GM12865 (cell line): ENCODE results near the gene NCOA7.

ENCODE experiments used
- DNase-seq: peaks from one replicate; pipeline ENCODE4 v3.0.0; 2010; ENCODE audit warnings: low read depth
- H3K4me3 ChIP-seq: 2 replicates; pipeline ENCODE4 v1.5.1; 2011; ENCODE audit warnings: mild to moderate bottlenecking, low read depth, low read length, control low read depth
- CTCF ChIP-seq: IDR thresholded peaks from 2 replicates; pipeline ENCODE4 v1.5.1; 2011; ENCODE audit warnings: low read length, control low read depth, low read depth, inconsistent platforms; ENCODE audit not compliant: insufficient read depth; ENCODE audit errors: missing control alignments

The NCOA7 gene

DNA sequence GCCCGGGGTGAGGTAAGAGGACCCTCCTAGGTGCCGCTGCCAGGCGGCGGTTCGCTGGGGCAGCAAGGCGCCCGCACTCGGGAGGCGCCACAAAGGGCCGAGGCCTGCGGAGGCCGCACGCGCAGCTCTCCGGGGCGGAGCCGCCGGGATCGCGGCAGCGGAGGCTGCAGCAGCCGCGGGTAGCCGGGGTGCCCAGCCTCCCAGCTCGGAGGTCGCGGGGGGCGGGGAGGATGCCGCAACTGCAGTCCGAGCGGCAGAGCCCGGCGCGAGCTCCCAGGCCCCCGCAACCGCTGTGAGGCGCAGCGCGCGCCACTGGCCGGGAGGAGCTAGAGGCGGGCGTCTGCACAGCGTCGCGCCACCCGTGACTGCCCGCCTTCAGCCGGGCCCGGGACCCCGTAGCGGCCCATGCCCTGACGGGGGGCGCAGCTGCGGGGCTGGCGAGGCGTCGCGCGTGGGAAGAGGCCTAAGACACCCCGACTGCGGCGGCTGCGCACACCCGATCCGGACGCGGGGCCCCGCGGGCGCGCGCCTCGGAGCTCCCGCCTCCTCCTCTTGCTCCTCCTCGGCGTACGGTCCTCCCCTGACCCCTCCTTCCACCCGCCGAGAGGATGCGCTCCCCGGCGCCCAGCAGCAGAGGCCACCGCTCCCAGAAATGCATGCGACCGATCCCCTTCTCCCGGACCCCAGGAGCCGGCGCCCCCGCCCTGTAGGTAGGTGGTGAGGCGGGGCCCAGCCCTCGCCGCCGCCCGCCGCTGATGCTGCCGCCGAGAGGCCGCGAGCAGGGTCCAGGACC, at the start of gene NCOA7:
TSS of gene NCOA7 (plus strand) at position 603 of the 793 bp plus-strand sequence. CDS start 24,395 bp downstream, outside the sequence.
- peak within 1 kb of the TSS; percentile 72 for H3K4me3 ChIP-seq
- no peak for TF ChIP-seq CTCF
- peak; percentile 86 for DNase-seq

DNA sequence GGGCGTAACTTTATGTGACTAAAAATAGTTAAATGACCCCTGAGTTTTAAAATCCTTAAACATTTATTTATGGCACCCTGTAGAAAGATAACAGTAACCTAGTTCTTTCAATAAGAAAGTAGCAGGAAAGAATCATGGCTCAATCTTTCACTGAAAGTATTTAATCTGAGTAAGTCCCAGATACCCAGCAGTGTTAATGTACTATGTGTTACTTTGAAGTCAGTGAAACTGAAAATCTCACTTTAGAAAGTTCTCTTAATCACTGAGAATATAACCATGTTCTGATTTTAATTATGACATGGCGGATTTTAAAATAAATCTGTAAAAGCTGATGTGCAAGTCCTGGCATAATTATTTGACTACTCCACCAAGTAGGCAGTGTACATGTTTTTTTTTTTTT, 49.4 kb upstream of the NCOA7 start:
- H3K4me3 ChIP-seq, result no peak overlapping the region
- no peak for TF ChIP-seq CTCF
- DNase-seq, result no peak

- no peak overlapping the region for H3K4me3 ChIP-seq
- no peak for TF ChIP-seq CTCF
Observed at GRCh38 chr6:125742024-125742423, 48.7 kb upstream of the NCOA7 start.

DNA sequence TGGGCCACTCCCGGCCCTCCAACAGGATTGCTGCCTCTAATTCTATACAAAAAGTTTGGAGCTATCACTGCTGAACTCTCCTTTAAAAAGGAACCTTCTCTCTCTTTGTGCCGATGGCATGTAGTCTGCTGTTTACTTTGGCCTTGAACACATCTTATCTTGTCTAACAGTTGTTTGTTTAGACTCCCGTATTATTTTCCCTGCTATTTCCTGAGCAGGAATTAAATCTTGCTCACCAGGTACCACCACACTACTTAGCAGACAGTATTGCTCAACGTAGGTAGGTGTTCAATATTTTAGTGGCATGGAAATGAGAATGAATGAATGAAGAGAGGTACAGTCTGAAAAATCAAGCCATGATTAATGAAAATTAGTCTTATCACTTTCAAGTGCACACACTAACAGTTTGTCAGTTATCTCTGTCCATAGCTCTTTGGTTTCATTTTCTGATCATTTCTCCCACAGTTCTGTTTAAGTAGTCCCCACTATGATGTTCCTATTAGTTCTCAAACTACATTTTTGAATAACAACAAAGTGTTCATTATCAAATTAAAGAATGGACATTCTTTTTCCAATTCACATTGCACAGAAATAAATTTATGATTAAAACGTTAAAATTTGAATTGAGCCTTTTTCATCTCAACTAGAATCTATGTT, 48.2 kb upstream of the NCOA7 start:
- TF ChIP-seq CTCF, result no peak
- H3K4me3 ChIP-seq, result no peak overlapping the region
- DNase-seq, result no peak

More at GRCh38 chr6:125742024-125742423, 48.7 kb upstream of the NCOA7 start:
- no peak for DNase-seq

DNA sequence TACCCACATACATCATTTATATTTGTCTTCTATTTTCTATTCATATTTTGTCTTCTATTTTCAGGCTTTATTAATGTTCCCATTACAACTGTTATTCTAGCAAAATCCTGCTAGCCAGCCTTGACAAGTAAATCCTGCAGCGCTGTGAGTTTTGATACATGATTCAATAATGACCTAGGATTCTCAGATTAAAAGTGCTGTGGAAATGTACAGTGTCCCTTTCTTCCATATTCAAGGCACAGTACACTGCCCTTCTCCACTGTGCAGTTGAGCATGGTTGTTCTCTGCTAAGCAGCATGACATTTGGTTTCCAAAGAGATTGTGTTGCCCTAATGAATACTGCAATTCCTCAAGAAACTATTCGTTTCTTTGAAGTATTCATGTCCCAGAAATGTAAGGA, 47.2 kb upstream of the NCOA7 start:
- no peak for TF ChIP-seq CTCF
- no peak overlapping the region for H3K4me3 ChIP-seq
- DNase-seq, result no peak

- no peak overlapping the region for H3K4me3 ChIP-seq
- no peak for TF ChIP-seq CTCF
- DNase-seq, result no peak
Observed at GRCh38 chr6:125745281-125746018, 45.3 kb upstream of the NCOA7 start.
